Measurements from ENCODE around the gene ANKH. TPM values are rescaled to one million over a fixed set of nuclear protein-coding genes. Genes with fewer than 3 reads are reported as not detected.

Gene ANKH
- polyA plus RNA-seq, 1 donor (not counting 4 experiments of a cell fraction or from before 2014, with no cell fraction given), result 13.8 TPM

DNA sequence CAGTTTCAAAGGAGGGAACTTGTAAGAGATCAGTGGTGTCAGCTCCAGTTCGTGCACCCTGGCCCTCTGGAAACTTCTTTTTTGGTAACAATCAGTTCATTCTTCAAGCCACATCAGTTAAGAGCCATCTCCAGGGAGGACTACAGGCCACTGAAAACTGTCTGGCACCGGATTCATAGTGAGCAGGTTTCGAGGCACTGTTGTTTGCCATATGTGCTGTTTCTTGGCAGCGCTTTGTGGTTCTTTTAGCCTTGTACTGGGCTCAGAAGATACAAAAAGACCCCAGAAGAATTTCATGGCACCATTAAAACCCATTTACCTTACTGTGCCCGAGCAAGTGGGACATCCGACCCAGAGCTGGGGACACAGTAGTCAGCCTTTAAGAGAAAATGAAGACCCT lies 138.6 kb downstream of the ANKH start:
- H3K79me2 ChIP-seq (ENCODE audit: control insufficient read depth, insufficient read depth, low read length), result no peaks in the 10 kb centered on the region
- H3K27ac ChIP-seq (ENCODE audit: control insufficient read depth, insufficient read depth, low read length), result no peak overlapping the region
- no peak overlapping the region for H3K4me3 ChIP-seq (ENCODE audit: control insufficient read depth in 2 of 3, extremely low read depth in 1 of 3, insufficient read depth in 2 of 3, low read depth in 1 of 3, low read length in 3 of 3)
- H2AFZ ChIP-seq (ENCODE audit: control insufficient read depth, low read length), result no peak overlapping the region
- H3K9me3 ChIP-seq (ENCODE audit: control insufficient read depth, low read depth, low read length), result no peaks in the 10 kb centered on the region
- no peak for FAIRE-seq
- TF ChIP-seq, protein P1, sequence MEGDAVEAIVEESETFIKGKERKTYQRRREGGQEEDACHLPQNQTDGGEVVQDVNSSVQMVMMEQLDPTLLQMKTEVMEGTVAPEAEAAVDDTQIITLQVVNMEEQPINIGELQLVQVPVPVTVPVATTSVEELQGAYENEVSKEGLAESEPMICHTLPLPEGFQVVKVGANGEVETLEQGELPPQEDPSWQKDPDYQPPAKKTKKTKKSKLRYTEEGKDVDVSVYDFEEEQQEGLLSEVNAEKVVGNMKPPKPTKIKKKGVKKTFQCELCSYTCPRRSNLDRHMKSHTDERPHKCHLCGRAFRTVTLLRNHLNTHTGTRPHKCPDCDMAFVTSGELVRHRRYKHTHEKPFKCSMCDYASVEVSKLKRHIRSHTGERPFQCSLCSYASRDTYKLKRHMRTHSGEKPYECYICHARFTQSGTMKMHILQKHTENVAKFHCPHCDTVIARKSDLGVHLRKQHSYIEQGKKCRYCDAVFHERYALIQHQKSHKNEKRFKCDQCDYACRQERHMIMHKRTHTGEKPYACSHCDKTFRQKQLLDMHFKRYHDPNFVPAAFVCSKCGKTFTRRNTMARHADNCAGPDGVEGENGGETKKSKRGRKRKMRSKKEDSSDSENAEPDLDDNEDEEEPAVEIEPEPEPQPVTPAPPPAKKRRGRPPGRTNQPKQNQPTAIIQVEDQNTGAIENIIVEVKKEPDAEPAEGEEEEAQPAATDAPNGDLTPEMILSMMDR (optimal IDR thresholded peaks at IDR 0.05 in 1 of 3, IDR thresholded peaks at IDR 0.05 in 1 of 3, conservative IDR thresholded peaks at IDR 0.05 in 1 of 3; ENCODE audit: extremely low read depth in 1 of 3, insufficient read depth in 2 of 3, low read length in 3 of 3), result no peak
- TF ChIP-seq EZH2 (IDR thresholded peaks at IDR 0.05; ENCODE audit: low read length), result no peak
- no peak overlapping the region for H3K9ac ChIP-seq (ENCODE audit: control insufficient read depth, extremely low read depth, insufficient read depth, low read length)
- H3K36me3 ChIP-seq (ENCODE audit: control insufficient read depth in 2 of 2, extremely low read depth in 1 of 2, insufficient read depth in 2 of 2, low read length in 2 of 2), result no peaks in the 10 kb centered on the region
- no peaks in the 10 kb centered on the region for H3K4me1 ChIP-seq (ENCODE audit: control insufficient read depth, extremely low read depth, insufficient read depth, low read length)
- no peak for DNase-seq (ENCODE audit: low read depth, low spot score)
- no peak overlapping the region for H3K4me2 ChIP-seq (ENCODE audit: control insufficient read depth, extremely low read depth, insufficient read depth, low read depth, low read length)
- H4K20me1 ChIP-seq (ENCODE audit: control insufficient read depth, extremely low read depth, insufficient read depth, low read length), result no peaks in the 10 kb centered on the region
- H3K27me3 ChIP-seq (ENCODE audit: control insufficient read depth, extremely low read depth, insufficient read depth, low read length), result no peaks in the 10 kb centered on the region
- no peaks in the 10 kb centered on the region for H3K9me1 ChIP-seq (ENCODE audit: control insufficient read depth, extremely low read depth, insufficient read depth, low read length)
- dilution Hi-C loops (cut with MboI; ENCODE audit: extremely low pct_ligation_motif_present, low sequenced_read_pairs), result no loop called here

DNA sequence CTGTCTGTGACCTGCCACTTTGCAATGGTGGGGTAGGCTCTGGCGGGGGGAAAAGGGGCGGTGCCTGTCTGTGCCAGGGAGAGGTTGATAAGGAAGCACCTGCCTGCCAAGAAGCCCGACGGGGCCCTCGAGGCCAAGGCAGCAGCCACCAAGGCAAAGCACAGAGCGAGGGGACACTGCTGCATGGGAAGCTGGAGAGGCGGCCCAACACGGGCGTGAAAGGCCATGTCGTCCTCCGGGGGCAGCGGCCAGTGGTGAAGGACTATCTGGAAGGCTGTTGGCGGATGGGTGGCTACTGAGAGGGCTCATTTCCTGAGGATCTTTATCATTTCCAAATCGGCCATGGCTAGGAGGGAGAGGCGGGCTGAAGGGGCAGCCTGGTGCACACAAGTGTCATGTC lies 140.7 kb downstream of the ANKH start:
- TF ChIP-seq, protein P1 (optimal IDR thresholded peaks at IDR 0.05 in 1 of 3, IDR thresholded peaks at IDR 0.05 in 1 of 3, conservative IDR thresholded peaks at IDR 0.05 in 1 of 3; ENCODE audit: extremely low read depth in 1 of 3, insufficient read depth in 2 of 3, low read length in 3 of 3), result no peak
- TF ChIP-seq EZH2 (IDR thresholded peaks at IDR 0.05; ENCODE audit: low read length), result no peak
- H3K4me1 ChIP-seq (ENCODE audit: control insufficient read depth, extremely low read depth, insufficient read depth, low read length), result peaks cover 6% of the 10 kb centered on the region
- H3K4me2 ChIP-seq (ENCODE audit: control insufficient read depth, extremely low read depth, insufficient read depth, low read depth, low read length), result no peak overlapping the region
- no peak overlapping the region for H3K4me3 ChIP-seq (ENCODE audit: control insufficient read depth in 2 of 3, extremely low read depth in 1 of 3, insufficient read depth in 2 of 3, low read depth in 1 of 3, low read length in 3 of 3)
- no peaks in the 10 kb centered on the region for H3K36me3 ChIP-seq (ENCODE audit: control insufficient read depth in 2 of 2, extremely low read depth in 1 of 2, insufficient read depth in 2 of 2, low read length in 2 of 2)
- no peak for FAIRE-seq
- no peak overlapping the region for H2AFZ ChIP-seq (ENCODE audit: control insufficient read depth, low read length)
- DNase-seq (ENCODE audit: low read depth, low spot score), result no peak
- dilution Hi-C loops (cut with MboI; ENCODE audit: extremely low pct_ligation_motif_present, low sequenced_read_pairs), result no loop called here
- H3K27ac ChIP-seq (ENCODE audit: control insufficient read depth, insufficient read depth, low read length), result no peak overlapping the region
- H4K20me1 ChIP-seq (ENCODE audit: control insufficient read depth, extremely low read depth, insufficient read depth, low read length), result no peaks in the 10 kb centered on the region
- no peaks in the 10 kb centered on the region for H3K9me3 ChIP-seq (ENCODE audit: control insufficient read depth, low read depth, low read length)
- H3K9ac ChIP-seq (ENCODE audit: control insufficient read depth, extremely low read depth, insufficient read depth, low read length), result no peak overlapping the region
- no peaks in the 10 kb centered on the region for H3K27me3 ChIP-seq (ENCODE audit: control insufficient read depth, extremely low read depth, insufficient read depth, low read length)
- no peaks in the 10 kb centered on the region for H3K9me1 ChIP-seq (ENCODE audit: control insufficient read depth, extremely low read depth, insufficient read depth, low read length)
- no peaks in the 10 kb centered on the region for H3K79me2 ChIP-seq (ENCODE audit: control insufficient read depth, insufficient read depth, low read length)
